22Rv1 (cell line): ENCODE measurements around the gene SEH1L.

Source experiments
- H3K27ac ChIP-seq: fragments of 450-650 bp; 2 replicates; pipeline ENCODE4 v1.5.1; 2017
- ZFX ChIP-seq: fragments of 450-650 bp; IDR thresholded peaks from 2 replicates; pipeline ENCODE4 v1.6.1; 2017; ENCODE audit warnings: antibody characterized with exemption, borderline replicate concordance
- TF ChIP-seq, protein P1 (sequence below): fragments of 450-650 bp; IDR thresholded peaks from 2 replicates; pipeline ENCODE4 v1.5.1; 2017; ENCODE audit warnings: mild to moderate bottlenecking

Gene SEH1L

GRCh38 chr18:12944709-12945108 lies 3.1 kb upstream of the SEH1L start:
- no peak overlapping the region for H3K27ac ChIP-seq
- TF ChIP-seq, protein P1, sequence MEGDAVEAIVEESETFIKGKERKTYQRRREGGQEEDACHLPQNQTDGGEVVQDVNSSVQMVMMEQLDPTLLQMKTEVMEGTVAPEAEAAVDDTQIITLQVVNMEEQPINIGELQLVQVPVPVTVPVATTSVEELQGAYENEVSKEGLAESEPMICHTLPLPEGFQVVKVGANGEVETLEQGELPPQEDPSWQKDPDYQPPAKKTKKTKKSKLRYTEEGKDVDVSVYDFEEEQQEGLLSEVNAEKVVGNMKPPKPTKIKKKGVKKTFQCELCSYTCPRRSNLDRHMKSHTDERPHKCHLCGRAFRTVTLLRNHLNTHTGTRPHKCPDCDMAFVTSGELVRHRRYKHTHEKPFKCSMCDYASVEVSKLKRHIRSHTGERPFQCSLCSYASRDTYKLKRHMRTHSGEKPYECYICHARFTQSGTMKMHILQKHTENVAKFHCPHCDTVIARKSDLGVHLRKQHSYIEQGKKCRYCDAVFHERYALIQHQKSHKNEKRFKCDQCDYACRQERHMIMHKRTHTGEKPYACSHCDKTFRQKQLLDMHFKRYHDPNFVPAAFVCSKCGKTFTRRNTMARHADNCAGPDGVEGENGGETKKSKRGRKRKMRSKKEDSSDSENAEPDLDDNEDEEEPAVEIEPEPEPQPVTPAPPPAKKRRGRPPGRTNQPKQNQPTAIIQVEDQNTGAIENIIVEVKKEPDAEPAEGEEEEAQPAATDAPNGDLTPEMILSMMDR, result no peak
- TF ChIP-seq ZFX, result no peak

GRCh38 chr18:12946549-12947284 lies 1.1 kb upstream of the SEH1L start:
- peak overlapping the region; percentile 96 for H3K27ac ChIP-seq

GRCh38 chr18:12948050-12948804 lies 416 bp downstream of the SEH1L start:
- peak overlapping the region; percentile 96 for H3K27ac ChIP-seq
- TF ChIP-seq ZFX, result no peak
- TF ChIP-seq, protein P1, result no peak

More at GRCh38 chr18:12946549-12947284, 1.1 kb upstream of the SEH1L start:
- TF ChIP-seq, protein P1, result no peak
- no peak for TF ChIP-seq ZFX

- TF ChIP-seq, protein P1, result no peak
- no peak for TF ChIP-seq ZFX
Observed at GRCh38 chr18:12958478-12958877, 10.7 kb downstream of the SEH1L start.

GRCh38 chr18:12960395-12960794 lies 12.6 kb downstream of the SEH1L start:
- TF ChIP-seq, protein P1, result no peak
- TF ChIP-seq ZFX, result no peak
- no peak overlapping the region for H3K27ac ChIP-seq

More at GRCh38 chr18:12958478-12958877, 10.7 kb downstream of the SEH1L start:
- no peak overlapping the region for H3K27ac ChIP-seq

- H3K27ac ChIP-seq, result no peak overlapping the region
- TF ChIP-seq, protein P1, result no peak
- TF ChIP-seq ZFX, result no peak
Observed at GRCh38 chr18:12960853-12961397, 13.1 kb downstream of the SEH1L start.

DNA sequence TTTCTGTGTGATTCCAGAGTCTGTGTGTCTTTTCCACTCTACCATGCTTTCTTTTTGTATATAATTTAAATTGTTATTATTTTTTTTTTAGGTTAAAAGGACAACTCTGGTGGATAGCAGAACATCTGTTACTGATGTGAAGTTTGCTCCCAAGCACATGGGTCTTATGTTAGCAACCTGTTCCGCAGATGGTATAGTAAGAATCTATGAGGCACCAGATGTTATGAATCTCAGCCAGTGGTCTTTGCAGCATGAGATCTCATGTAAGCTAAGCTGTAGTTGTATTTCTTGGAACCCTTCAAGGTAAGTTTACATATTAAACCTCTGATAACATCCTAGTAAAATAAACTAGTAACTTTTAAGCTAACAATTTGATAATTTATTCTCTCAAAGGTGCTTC lies 15.3 kb downstream of the SEH1L start:
- TF ChIP-seq, protein P1, result no peak
- no peak for TF ChIP-seq ZFX
- H3K27ac ChIP-seq, result no peak overlapping the region
